ENCODE measurements around the gene LMTK3.

LMTK3 gene

DNA sequence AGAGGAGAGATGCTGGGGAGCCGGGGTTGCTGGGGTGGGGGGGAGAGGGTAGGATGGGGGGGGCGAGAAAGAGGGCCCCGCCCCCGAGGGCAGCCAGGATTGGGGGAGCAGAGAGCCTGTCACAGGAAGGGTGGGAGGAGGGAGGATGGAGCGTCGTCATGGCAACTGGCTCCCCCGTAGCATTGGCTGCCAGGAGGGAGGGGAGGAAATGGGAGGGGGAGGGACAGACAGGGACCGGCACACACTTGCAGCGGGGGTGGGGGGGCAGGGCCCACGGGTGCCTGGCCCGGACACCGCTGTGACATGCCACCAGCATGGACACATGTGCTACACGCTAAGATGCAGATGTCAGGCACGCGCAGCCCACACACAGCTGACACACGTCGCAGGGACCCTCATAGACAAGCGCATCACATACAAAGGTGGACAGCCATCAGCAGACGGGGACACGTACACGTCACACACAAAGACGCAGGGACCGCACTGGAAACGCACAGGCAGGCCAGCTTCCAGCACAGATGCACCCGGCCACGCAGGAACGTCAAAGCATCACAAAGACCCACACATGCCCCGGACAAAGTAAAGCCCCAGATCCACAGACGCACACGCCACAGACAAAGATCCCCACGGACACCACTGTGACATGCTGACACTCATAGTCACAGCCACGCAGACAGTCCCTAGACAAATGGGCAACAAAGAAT, at the start of gene LMTK3:
Gene LMTK3, minus strand, starts transcription at position 36 of the 704 bp plus-strand sequence. CDS start 259 bp downstream, outside the sequence.
- Mint-ChIP-seq H3K36me3 (ENCODE audit: low read depth) (no peaks in the 10 kb centered on the region), H3K9me3 (no peaks in the 10 kb centered on the region), H3K27ac (no peak within 1 kb of the TSS), H3K4me3 (peak within 1 kb of the TSS; percentile 80), H3K27me3 (ENCODE audit: low read depth, poor library complexity) (peaks cover 40% of the 10 kb centered on the region), H3K4me1 (peaks cover 33% of the 10 kb centered on the region)
- peak; percentile 63 for DNase-seq
- TF ChIP-seq, protein P1, sequence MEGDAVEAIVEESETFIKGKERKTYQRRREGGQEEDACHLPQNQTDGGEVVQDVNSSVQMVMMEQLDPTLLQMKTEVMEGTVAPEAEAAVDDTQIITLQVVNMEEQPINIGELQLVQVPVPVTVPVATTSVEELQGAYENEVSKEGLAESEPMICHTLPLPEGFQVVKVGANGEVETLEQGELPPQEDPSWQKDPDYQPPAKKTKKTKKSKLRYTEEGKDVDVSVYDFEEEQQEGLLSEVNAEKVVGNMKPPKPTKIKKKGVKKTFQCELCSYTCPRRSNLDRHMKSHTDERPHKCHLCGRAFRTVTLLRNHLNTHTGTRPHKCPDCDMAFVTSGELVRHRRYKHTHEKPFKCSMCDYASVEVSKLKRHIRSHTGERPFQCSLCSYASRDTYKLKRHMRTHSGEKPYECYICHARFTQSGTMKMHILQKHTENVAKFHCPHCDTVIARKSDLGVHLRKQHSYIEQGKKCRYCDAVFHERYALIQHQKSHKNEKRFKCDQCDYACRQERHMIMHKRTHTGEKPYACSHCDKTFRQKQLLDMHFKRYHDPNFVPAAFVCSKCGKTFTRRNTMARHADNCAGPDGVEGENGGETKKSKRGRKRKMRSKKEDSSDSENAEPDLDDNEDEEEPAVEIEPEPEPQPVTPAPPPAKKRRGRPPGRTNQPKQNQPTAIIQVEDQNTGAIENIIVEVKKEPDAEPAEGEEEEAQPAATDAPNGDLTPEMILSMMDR (IDR thresholded peaks at IDR 0.05): no peak

DNA sequence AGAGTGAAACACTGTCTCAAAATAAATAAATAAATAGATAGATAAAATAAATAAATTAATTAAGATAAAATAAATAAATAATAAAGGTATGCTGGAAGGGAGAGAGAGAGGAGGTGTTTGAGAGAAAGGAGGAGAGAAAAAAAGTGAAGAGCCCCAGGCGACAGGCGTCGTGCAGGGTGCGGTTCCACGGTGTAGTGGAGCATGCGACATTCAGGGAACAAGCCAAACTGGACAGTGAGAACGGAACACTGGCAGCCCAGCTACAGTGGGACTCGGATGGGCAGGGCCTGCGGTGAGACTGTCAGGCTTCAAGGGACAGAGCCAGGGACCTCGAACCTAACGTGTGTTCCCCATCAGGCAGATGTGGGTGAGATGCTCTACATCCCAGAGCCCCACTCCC, 49.8 kb upstream of the LMTK3 start:
- peaks cover 25% of the 10 kb centered on the region for H3K4me1 Mint-ChIP-seq
- no peak for DNase-seq
- H3K9me3 Mint-ChIP-seq: no peaks in the 10 kb centered on the region
- peaks cover 12% of the 10 kb centered on the region for H3K27me3 Mint-ChIP-seq (ENCODE audit: low read depth, poor library complexity)
- no peaks in the 10 kb centered on the region for H3K36me3 Mint-ChIP-seq (ENCODE audit: low read depth)
- H3K27ac Mint-ChIP-seq: no peak overlapping the region
- TF ChIP-seq, protein P1 (IDR thresholded peaks at IDR 0.05): no peak
- no peak overlapping the region for H3K4me3 Mint-ChIP-seq

- no peak for DNase-seq
- Mint-ChIP-seq H3K4me3 (no peak overlapping the region), H3K4me1 (peaks cover 34% of the 10 kb centered on the region), H3K9me3 (no peaks in the 10 kb centered on the region), H3K27ac (no peak overlapping the region), H3K27me3 (ENCODE audit: low read depth, poor library complexity) (peaks cover 9% of the 10 kb centered on the region), H3K36me3 (ENCODE audit: low read depth) (no peaks in the 10 kb centered on the region)
- TF ChIP-seq, protein P1 (IDR thresholded peaks at IDR 0.05): no peak
These were observed 48.5 kb upstream of the LMTK3 start for GRCh38 chr19:48560095-48560530.

DNA sequence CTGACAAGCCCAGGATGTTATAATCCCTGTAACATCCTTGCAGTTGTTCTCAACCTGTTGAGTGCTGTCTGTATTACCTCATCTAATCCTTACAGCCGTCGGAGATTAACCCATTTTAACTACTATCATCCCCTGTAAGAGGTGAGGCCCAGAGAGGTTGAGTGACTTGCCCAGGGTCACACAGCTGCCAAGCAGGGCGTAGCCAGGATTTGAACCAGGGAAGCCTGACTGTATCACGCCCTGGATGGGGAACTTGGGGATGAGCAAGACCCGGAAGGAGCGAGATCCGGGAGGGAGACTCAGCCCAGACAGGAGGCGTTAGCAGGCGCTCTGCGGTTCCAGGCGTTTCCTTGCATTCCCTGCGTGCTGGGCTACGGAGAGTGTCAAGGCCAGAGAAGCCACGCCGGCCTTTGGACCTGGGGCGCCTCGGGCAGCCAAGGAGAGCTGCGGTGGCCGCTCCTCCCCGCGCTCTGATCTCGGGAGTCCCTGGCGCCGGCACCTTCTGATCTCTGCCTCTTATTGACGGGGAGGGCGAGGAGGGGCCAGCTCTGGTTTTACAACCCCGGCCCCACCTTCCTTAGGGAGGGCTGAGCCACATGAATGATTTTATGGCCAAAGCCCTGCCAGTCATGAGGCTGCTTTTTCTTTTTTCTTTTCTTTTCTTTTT, 46.5 kb upstream of the LMTK3 start:
- no peaks in the 10 kb centered on the region for H3K36me3 Mint-ChIP-seq (ENCODE audit: low read depth)
- H3K27ac Mint-ChIP-seq: no peak overlapping the region
- H3K27me3 Mint-ChIP-seq (ENCODE audit: low read depth, poor library complexity): peaks cover 10% of the 10 kb centered on the region
- peaks cover 44% of the 10 kb centered on the region for H3K4me1 Mint-ChIP-seq
- TF ChIP-seq, protein P1 (IDR thresholded peaks at IDR 0.05): no peak
- peak overlapping the region; percentile 52 for H3K4me3 Mint-ChIP-seq
- no peaks in the 10 kb centered on the region for H3K9me3 Mint-ChIP-seq
- peak; percentile 79 for DNase-seq

- Mint-ChIP-seq H3K27me3 (ENCODE audit: low read depth, poor library complexity) (peaks cover 10% of the 10 kb centered on the region), H3K4me3 (no peak overlapping the region), H3K36me3 (ENCODE audit: low read depth) (no peaks in the 10 kb centered on the region), H3K9me3 (no peaks in the 10 kb centered on the region), H3K27ac (no peak overlapping the region), H3K4me1 (peaks cover 43% of the 10 kb centered on the region)
- TF ChIP-seq, protein P1 (IDR thresholded peaks at IDR 0.05): no peak
- DNase-seq: no peak
These were observed 45.2 kb upstream of the LMTK3 start for GRCh38 chr19:48556825-48557224.

Measured in nephron progenitor cell (in vitro differentiated cells).